T-helper 2 cell (primary cell): ENCODE measurements around the gene BBC3.

Experiments
- DNase-seq, 5 experiments: peaks; one replicate each; pipeline versions ENCODE4 v3.0.0 to v3.0.0-alpha.2; 2012 to 2022

BBC3 gene

DNA sequence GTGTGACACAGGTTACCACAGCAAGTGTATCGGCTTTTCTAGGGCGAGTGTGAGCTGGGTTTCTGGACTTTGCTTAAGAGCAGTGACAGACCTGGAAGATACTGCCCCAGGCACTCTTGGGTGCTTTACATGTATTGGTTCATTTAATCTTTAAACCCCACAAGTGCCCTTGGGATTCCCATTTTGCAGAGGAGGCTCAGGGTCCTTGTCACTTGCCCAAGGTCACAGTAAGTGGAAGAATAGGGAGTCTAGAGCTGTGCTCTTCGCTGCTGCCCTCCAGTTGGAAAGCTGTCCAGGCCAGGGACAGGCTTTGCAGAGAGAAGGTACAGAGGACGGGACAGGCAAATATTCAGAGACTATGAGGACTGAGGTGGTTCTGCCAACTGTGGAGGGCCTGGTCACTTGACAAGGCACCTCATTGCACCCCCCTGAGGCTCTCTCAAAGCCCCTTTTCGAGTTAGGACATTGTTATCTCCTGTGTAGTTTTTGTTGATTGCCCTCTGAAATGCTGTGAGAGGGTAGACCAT lies 42.4 kb downstream of the BBC3 start:
- DNase-seq, result no peak

DNA sequence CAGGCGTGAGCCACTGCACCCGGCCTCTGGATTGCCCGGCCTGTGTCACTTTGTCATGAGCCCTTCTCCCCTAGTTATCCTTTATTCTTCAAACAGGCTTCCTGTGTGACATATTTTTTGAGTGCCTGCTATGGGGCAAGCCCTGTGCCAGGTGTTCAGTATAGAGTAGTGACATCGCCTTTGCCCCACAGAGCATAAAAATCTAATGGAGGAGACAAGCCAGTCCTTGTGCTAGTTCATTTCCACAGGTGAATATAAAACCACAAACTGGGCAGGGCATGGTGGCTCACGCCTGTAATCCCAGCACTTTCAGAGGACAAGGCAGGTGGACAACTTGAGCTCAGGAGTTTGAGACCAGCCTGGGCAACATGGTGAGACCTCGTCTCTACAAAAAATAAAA lies 43.2 kb downstream of the BBC3 start:
- no peak for DNase-seq

DNA sequence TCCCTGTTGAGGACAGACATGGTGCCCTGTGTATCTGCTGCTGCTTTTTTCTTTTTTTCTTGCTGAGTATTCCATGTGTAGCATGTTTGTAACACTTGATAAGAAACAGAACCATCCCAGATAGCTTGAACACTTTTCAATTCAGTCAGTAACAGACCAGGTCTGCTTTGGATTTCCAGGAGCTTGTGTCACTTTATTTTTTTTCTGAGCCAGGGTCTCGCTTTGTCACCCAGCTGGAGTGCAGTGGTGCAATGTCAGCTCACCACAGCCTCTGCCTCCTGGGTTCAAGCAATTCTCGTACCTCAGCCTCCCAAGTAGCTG lies 43.7 kb downstream of the BBC3 start:
- no peak for DNase-seq

DNA sequence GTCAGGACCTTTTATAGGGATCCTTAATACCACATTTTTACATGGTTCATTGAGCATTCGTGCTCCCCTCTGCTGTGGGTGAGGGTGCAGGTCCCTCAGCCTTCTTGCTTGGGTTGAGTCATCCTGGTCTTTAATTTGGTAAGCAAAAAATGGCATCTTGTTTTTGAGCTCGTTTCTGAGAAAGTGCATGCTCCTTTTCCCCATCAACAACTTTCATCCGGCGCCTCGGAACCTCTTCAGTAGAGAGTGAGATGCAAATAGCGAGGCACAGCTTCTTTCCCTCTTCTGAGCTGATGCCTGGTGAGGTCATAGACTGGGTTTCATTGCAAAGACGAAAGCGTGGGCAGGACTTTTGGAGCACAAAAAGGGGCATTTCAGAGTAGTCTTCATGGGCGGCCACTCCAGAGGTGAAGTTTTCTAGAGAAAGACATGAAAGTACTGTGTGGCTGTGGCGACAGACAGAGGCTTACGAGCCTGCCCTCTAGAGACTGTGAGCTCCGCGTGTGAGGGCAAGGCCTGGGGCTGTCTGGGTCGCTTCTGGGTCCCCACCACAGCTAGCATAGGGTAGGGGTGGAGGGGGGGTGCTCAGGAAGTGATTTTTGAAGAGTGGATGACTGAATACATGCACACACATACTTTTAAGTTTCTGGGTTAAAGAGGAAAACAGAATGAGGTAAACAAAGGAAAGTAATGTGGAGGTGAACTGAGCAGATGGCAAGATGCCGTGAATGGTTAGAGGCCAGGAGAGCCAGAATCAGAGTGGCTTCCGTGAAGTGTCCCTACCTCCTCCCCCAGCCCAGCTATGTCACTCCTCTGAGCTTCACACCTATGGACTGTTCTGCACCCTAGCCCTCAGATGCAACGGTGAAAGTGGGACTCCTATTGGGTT lies 44.3 kb downstream of the BBC3 start:
- DNase-seq, result peak; percentile 17 to 90 (median 70)

DNA sequence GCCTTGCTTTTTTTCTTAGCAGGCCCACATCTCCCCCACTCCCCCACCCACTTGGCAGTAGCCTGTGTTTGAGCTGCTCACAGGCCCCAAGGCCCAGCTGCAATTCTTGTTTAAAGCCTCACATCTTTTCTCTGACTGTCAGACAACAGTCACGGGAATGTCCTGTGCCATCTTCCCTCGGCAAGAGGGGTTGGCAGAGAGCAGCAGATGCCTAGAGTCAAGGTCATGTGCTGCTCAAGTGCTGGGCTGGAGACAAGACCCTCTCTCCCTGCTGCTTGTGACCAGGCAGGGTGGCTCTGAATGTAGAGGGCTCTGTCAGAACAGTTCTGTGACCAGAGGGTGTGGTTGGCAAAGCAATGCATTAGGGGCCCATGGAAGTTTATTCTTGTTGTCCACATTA lies 47.4 kb downstream of the BBC3 start:
- DNase-seq, result no peak

DNA sequence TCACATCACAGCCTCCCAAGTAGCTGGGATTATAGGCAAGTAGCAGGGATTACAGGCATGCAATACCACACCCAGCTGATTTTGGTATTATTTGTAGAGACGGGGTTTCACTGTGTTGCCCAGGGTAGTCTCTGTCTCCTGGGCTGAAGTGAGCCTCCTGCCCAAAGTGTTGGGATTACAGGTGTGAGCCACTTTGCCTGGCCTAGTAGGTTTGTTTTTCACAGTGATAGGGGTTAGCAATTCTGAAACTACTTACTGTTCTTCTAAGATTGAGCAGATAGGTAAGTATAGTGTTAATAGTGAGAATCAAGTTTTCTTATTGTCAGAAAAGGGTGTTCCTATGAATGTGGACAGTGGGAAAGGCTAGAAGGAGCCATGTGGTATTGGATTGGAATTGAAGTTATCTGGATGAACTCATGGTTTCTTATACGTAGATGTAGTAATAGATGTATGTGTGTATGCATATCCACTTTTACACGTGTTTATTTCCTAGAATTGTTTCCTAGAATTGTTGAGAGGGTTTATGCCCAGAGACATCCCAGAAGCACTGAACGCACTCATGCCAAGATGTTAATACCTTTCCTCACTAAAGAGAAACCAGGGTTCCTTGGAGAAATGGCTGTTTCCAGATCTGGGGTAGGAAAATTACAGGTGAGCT lies 51.2 kb downstream of the BBC3 start:
- DNase-seq, result peak in 1 of 5 experiments; percentile 68

DNA sequence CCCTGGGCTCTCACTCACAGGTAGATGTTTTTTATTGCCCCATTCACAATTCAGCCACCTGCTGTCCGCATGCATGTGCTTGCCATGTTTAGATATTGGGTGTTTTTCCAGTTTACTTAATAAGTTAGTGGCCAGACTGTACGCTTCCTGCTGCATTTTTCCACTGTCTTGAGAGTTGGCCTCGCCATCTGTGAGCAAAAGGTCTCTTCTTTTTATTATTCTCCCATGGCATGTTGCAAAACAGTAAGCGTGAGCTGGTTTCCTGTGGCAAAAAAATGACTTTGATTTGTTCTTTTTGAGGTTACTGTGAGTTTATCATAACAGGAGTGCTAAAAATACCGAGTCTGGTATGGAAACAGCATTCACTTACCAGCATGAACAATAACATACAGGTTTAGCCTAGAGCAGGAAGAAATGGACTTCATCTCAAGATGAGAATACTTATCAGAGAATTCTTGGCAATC lies 54.3 kb downstream of the BBC3 start:
- DNase-seq, result peak in 2 of 5 experiments; percentile 56 to 79

DNA sequence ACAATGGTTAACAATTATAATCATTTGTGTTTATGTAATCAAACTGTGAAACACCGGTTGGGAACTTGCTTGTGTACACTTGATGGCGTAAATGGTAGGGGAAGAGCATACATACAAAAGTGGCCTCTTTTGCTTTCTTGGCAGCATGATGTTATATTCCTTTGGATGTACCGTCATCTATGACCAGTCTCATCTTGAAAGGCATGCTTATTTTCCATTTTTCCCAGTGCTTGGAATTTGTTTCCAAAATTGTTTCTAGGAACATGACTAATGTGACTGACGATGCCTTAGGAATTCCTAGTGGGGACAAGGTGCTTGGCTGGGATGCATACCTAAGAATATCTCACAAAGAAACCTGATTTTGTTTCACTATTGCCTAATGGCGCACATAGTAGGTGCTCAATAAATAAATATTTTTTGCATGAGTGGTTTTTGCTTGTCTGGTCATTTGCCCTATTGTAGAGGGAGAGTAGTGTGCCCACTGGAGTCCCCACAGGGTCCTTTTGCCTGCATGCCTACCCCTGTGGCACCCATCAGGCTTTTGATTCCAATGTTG lies 54.9 kb downstream of the BBC3 start:
- DNase-seq, result no peak

DNA sequence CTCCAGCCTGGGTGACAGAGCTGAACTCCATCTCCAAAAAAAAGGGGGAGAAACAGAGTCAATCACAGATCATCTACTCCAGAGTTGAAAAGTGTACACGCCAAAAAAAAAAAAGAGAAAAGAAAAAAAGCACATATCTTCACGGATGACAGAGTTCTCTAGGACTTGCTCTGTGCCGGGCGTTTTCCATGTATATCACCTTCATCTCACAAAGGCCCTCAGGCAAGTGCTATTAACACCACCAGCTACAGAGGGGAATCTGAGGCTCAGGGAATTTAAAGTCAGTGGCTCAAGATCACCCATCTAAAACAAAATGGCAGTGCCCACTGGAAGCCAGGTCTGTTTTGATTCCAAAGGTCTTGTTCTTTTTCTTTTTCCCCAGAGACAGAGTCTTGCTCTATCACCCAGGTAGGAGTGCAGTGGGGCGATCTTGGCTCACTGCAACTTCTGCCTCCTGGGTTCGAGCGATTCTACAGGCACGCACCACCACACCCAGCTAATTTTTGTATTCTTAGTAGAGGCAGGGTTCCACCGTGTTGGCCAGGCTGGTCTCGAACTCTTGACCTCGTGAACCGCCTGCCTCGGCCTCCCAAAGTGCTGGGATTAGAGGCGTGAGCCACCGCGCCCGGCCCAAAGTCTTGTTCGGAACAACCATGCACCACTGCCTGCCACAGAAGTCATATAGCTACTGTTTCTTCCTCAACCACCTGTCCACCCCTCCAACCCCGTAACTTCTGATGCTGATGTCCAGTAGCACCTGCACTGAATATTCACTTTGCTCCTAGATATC lies 58.1 kb downstream of the BBC3 start:
- DNase-seq, result no peak
